GM23338 (cell line): ENCODE data around the gene RASL12. TPM values are rescaled to one million over a fixed set of nuclear protein-coding genes. Genes with fewer than 3 reads are reported as not detected.

Experiments
- ATAC-seq: fragments of 200-7000 bp; cut with Tn5 transposase; 3 replicates; pipeline ENCODE4 v1.9.1; 2020
- DNase-seq: peaks from one replicate; pipeline ENCODE4 v3.0.0-alpha.2; 2015; ENCODE audit warnings: low spot score
- H2AFZ ChIP-seq: fragments of 200-600 bp; sonication (generic); 2 replicates; pipeline ENCODE4 v1.8.0; 2016; ENCODE audit warnings: antibody characterized with exemption, mild to moderate bottlenecking, moderate library complexity
- H3F3A ChIP-seq: fragments of 200-600 bp; sonication (generic); replicated peaks from 2 replicates; pipeline ENCODE4 v1.8.0; 2017; ENCODE audit warnings: antibody characterized with exemption, mixed run types, low read depth
- H3K27ac ChIP-seq: fragments of 200-600 bp; sonication (generic); 2 replicates; pipeline ENCODE4 v1.6.1; 2016; ENCODE audit warnings: low read depth
- H3K27me3 ChIP-seq: fragments of 200-600 bp; sonication (generic); 2 replicates; pipeline ENCODE4 v1.8.0; 2016; ENCODE audit warnings: mild to moderate bottlenecking, mixed run types, moderate library complexity; ENCODE audit not compliant: insufficient read depth
- H3K36me3 ChIP-seq: fragments of 200-600 bp; sonication (generic); 2 replicates; pipeline ENCODE4 v1.8.0; 2016; ENCODE audit warnings: mild to moderate bottlenecking; ENCODE audit not compliant: insufficient read depth
- H3K4me1 ChIP-seq: fragments of 200-600 bp; sonication (generic); 2 replicates; pipeline ENCODE4 v1.8.0; 2016; ENCODE audit warnings: mild to moderate bottlenecking, moderate library complexity; ENCODE audit not compliant: insufficient read depth
- H3K4me2 ChIP-seq: fragments of 200-600 bp; sonication (generic); 2 replicates; pipeline ENCODE4 v1.7.1; 2017; ENCODE audit warnings: mixed run types
- H3K4me3 ChIP-seq: fragments of 200-600 bp; sonication (generic); 2 replicates; pipeline ENCODE4 v1.6.1; 2016; ENCODE audit warnings: mixed run types
- H3K79me2 ChIP-seq: fragments of 200-600 bp; sonication (generic); replicated peaks from 2 replicates; pipeline ENCODE4 v1.8.0; 2017; ENCODE audit warnings: mild to moderate bottlenecking; ENCODE audit not compliant: insufficient read depth
- H3K9me2 ChIP-seq: fragments of 200-600 bp; sonication (generic); 2 replicates; pipeline ENCODE4 v1.8.0; 2017; ENCODE audit not compliant: insufficient read depth
- H4K20me1 ChIP-seq: fragments of 200-600 bp; sonication (generic); replicated peaks from 2 replicates; pipeline ENCODE4 v1.8.0; 2017; ENCODE audit warnings: mild to moderate bottlenecking; ENCODE audit not compliant: insufficient read depth
- H3K27ac Mint-ChIP-seq: 2 replicates; pipeline ENCODE4 v1.8.0; 2020; ENCODE audit warnings: inconsistent platforms, mild to moderate bottlenecking, moderate library complexity, mixed read lengths
- H3K27me3 Mint-ChIP-seq: 3 replicates; pipeline ENCODE4 v1.8.0; 2022; ENCODE audit warnings: low read depth, mild to moderate bottlenecking, moderate library complexity, mixed read lengths, inconsistent platforms; ENCODE audit not compliant: insufficient read depth, poor library complexity
- H3K36me3 Mint-ChIP-seq: 3 replicates; pipeline ENCODE4 v1.8.0; 2021; ENCODE audit warnings: low read depth, mild to moderate bottlenecking, inconsistent platforms, moderate library complexity, mixed read lengths
- H3K4me1 Mint-ChIP-seq: 3 replicates; pipeline ENCODE4 v1.8.0; 2020; ENCODE audit warnings: mild to moderate bottlenecking, inconsistent platforms, mixed read lengths
- H3K4me3 Mint-ChIP-seq: 3 replicates; pipeline ENCODE4 v1.8.0; 2021; ENCODE audit warnings: moderate library complexity, mild to moderate bottlenecking, inconsistent platforms, mixed read lengths
- H3K9me3 Mint-ChIP-seq: 3 replicates; pipeline ENCODE4 v1.8.0; 2020; ENCODE audit warnings: moderate library complexity, mild to moderate bottlenecking, inconsistent platforms, mixed read lengths
- CREB1 ChIP-seq: fragments of 250-450 bp; sonication (Bioruptor Pico); IDR thresholded peaks from 2 replicates; pipeline ENCODE4 v1.5.0; 2020; ENCODE audit warnings: low read depth, mild to moderate bottlenecking, moderate library complexity
- POLR2AphosphoS5 ChIP-seq: IDR thresholded peaks from 2 replicates; pipeline ENCODE4 v1.6.1; 2016; ENCODE audit warnings: antibody characterized with exemption, low read depth
- REST ChIP-seq: IDR thresholded peaks from one replicate; pipeline ENCODE4 v1.6.1; 2018; ENCODE audit warnings: antibody characterized with exemption; ENCODE audit not compliant: unreplicated experiment
- STAT1 ChIP-seq: IDR thresholded peaks from one replicate; pipeline ENCODE4 v1.6.1; 2016; ENCODE audit warnings: antibody characterized with exemption; ENCODE audit not compliant: unreplicated experiment
- ZNF114 ChIP-seq: fragments of 250-450 bp; sonication (Bioruptor Pico); IDR thresholded peaks from 2 replicates; pipeline ENCODE4 v1.5.0; 2020; ENCODE audit warnings: mild to moderate bottlenecking, moderate library complexity
- ZNF462 ChIP-seq: fragments of 250-450 bp; sonication (Bioruptor Pico); IDR thresholded peaks from 2 replicates; pipeline ENCODE4 v1.5.0; 2020; ENCODE audit warnings: mild to moderate bottlenecking, moderate library complexity
- polyA plus RNA-seq: library from polyadenylated mRNA; unstranded; fragments of >200 nt; fragmentation: Nextera tagmentation; extraction: Ambion mirVana; gene quantifications from 2 replicates; pipeline ENCODE4 v1.2.1, GENCODE V29; 2016
- total RNA-seq: library from RNA; depleted of rRNA; stranded (reverse); fragments of >200 nt; shearing (Covaris generic); gene quantifications from 2 replicates; pipeline ENCODE4 v1.2.3, GENCODE V29; 2014

Gene RASL12
- total and polyA plus RNA-seq, 2 experiments from 2014 or later, result 4.5 to 27.7 TPM

GRCh38 chr15:65056106-65056505 is 11.7 kb downstream of the RASL12 start:
- Histone ChIP-seq H3K27ac (no peak overlapping the region), H3K4me1 (no peaks in the 10 kb centered on the region), H3F3A (no peaks in the 10 kb centered on the region), H3K4me3 (no peak overlapping the region), H4K20me1 (no peaks in the 10 kb centered on the region), H3K27me3 (no peaks in the 10 kb centered on the region), H3K79me2 (no peaks in the 10 kb centered on the region), H2AFZ (no peak overlapping the region), H3K4me2 (no peak overlapping the region), H3K36me3 (no peaks in the 10 kb centered on the region), H3K9me2 (no peaks in the 10 kb centered on the region)
- H3K27ac Mint-ChIP-seq, result no peak overlapping the region
- H3K9me3 Mint-ChIP-seq, result no peaks in the 10 kb centered on the region
- no peak for DNase-seq
- no peak for TF ChIP-seq REST
- no peak for TF ChIP-seq STAT1
- TF ChIP-seq CREB1, result no peak
- peaks cover 4% of the 10 kb centered on the region for H3K27me3 Mint-ChIP-seq
- ATAC-seq, result no peak
- H3K36me3 Mint-ChIP-seq, result peaks cover 2% of the 10 kb centered on the region; the same call in 1 of the 3 replicates
- H3K4me3 Mint-ChIP-seq, result no peak overlapping the region
- no peaks in the 10 kb centered on the region; the same call in 2 of the 3 replicates for H3K4me1 Mint-ChIP-seq

- Mint-ChIP-seq H3K9me3 (no peaks in the 10 kb centered on the region), H3K4me3 (no peak overlapping the region), H3K27ac (no peak overlapping the region), H3K4me1 (peaks cover under 1% of the 10 kb centered on the region; the same call in 1 of the 3 replicates), H3K27me3 (peaks cover 5% of the 10 kb centered on the region), H3K36me3 (peaks cover 2% of the 10 kb centered on the region; the same call in 1 of the 3 replicates)
- Histone ChIP-seq H3K36me3 (no peaks in the 10 kb centered on the region), H3K9me2 (no peaks in the 10 kb centered on the region), H2AFZ (no peak overlapping the region), H3K4me2 (no peak overlapping the region), H3K27ac (no peak overlapping the region), H3K79me2 (no peaks in the 10 kb centered on the region), H3K27me3 (no peaks in the 10 kb centered on the region), H3F3A (no peaks in the 10 kb centered on the region), H3K4me3 (no peak overlapping the region), H3K4me1 (no peaks in the 10 kb centered on the region), H4K20me1 (no peaks in the 10 kb centered on the region)
- no peak for DNase-seq
- TF ChIP-seq ZNF114 (no peak), ZNF462 (CRISPR knock-in tag) (no peak), CREB1 (no peak), POLR2AphosphoS5 (no peak)
- ATAC-seq, result no peak
Observed at GRCh38 chr15:65055201-65055870, 12.5 kb downstream of the RASL12 start.
